KOPT-K1 (cell line): ENCODE data around the gene GMDS.

Experiments used
- H3K27ac ChIP-seq: fragments of 200-600 bp; sonication (generic); 2 replicates; pipeline ENCODE4 v1.5.1; 2016; ENCODE audit warnings: antibody characterized with exemption, mild to moderate bottlenecking, low read depth, low read length; ENCODE audit not compliant: poor library complexity, severe bottlenecking
- H3K36me3 ChIP-seq: fragments of 200-600 bp; sonication (generic); 2 replicates; pipeline ENCODE4 v1.5.1; 2017; ENCODE audit warnings: antibody characterized with exemption, mild to moderate bottlenecking, low read length, moderate library complexity; ENCODE audit not compliant: insufficient read depth
- H3K9me3 ChIP-seq: fragments of 200-600 bp; sonication (generic); 2 replicates; pipeline ENCODE4 v1.5.1; 2017; ENCODE audit warnings: antibody characterized with exemption, low read length, mild to moderate bottlenecking; ENCODE audit not compliant: insufficient read depth, poor library complexity, severe bottlenecking

Gene GMDS

GRCh38 chr6:1598433-1598832 lies 647.0 kb downstream of the GMDS start:
- H3K9me3 ChIP-seq: no peaks in the 10 kb centered on the region
- no peak overlapping the region for H3K27ac ChIP-seq
- H3K36me3 ChIP-seq: no peaks in the 10 kb centered on the region

GRCh38 chr6:1597924-1598323 lies 647.5 kb downstream of the GMDS start:
- no peaks in the 10 kb centered on the region for H3K9me3 ChIP-seq
- H3K27ac ChIP-seq: no peak overlapping the region
- H3K36me3 ChIP-seq: no peaks in the 10 kb centered on the region

GRCh38 chr6:1597121-1597744 lies 648.2 kb downstream of the GMDS start:
- no peaks in the 10 kb centered on the region for H3K36me3 ChIP-seq
- no peak overlapping the region for H3K27ac ChIP-seq
- H3K9me3 ChIP-seq: no peaks in the 10 kb centered on the region

- H3K27ac ChIP-seq: no peak overlapping the region
- no peaks in the 10 kb centered on the region for H3K36me3 ChIP-seq
- H3K9me3 ChIP-seq: no peaks in the 10 kb centered on the region
Measured at GRCh38 chr6:1596088-1596852, 649.1 kb downstream of the GMDS start.

GRCh38 chr6:1595271-1596087 lies 649.9 kb downstream of the GMDS start:
- Histone ChIP-seq H3K9me3 (no peaks in the 10 kb centered on the region), H3K36me3 (no peaks in the 10 kb centered on the region), H3K27ac (no peak overlapping the region)

- no peaks in the 10 kb centered on the region for H3K9me3 ChIP-seq
- H3K36me3 ChIP-seq: no peaks in the 10 kb centered on the region
Measured at GRCh38 chr6:1594445-1595200, 650.8 kb downstream of the GMDS start.

GRCh38 chr6:1593958-1594314 lies 651.5 kb downstream of the GMDS start:
- Histone ChIP-seq H3K27ac (no peak overlapping the region), H3K9me3 (no peaks in the 10 kb centered on the region), H3K36me3 (no peaks in the 10 kb centered on the region)

More at GRCh38 chr6:1594445-1595200, 650.8 kb downstream of the GMDS start:
- no peak overlapping the region for H3K27ac ChIP-seq

GRCh38 chr6:1593286-1593957 lies 652.0 kb downstream of the GMDS start:
- H3K36me3 ChIP-seq: no peaks in the 10 kb centered on the region
- no peaks in the 10 kb centered on the region for H3K9me3 ChIP-seq
- no peak overlapping the region for H3K27ac ChIP-seq

- H3K36me3 ChIP-seq: no peaks in the 10 kb centered on the region
Measured at GRCh38 chr6:1592852-1593251, 652.6 kb downstream of the GMDS start.

GRCh38 chr6:1591926-1592325 lies 653.5 kb downstream of the GMDS start:
- Histone ChIP-seq H3K27ac (no peak overlapping the region), H3K9me3 (no peaks in the 10 kb centered on the region), H3K36me3 (no peaks in the 10 kb centered on the region)

More at GRCh38 chr6:1592852-1593251, 652.6 kb downstream of the GMDS start:
- Histone ChIP-seq H3K27ac (no peak overlapping the region), H3K9me3 (no peaks in the 10 kb centered on the region)

GRCh38 chr6:1591243-1591642 lies 654.2 kb downstream of the GMDS start:
- no peaks in the 10 kb centered on the region for H3K36me3 ChIP-seq

GRCh38 chr6:1590580-1590979 lies 654.8 kb downstream of the GMDS start:
- Histone ChIP-seq H3K36me3 (no peaks in the 10 kb centered on the region), H3K9me3 (no peaks in the 10 kb centered on the region), H3K27ac (no peak overlapping the region)

More at GRCh38 chr6:1591243-1591642, 654.2 kb downstream of the GMDS start:
- Histone ChIP-seq H3K27ac (no peak overlapping the region), H3K9me3 (no peaks in the 10 kb centered on the region)

- Histone ChIP-seq H3K9me3 (no peaks in the 10 kb centered on the region), H3K27ac (no peak overlapping the region), H3K36me3 (no peaks in the 10 kb centered on the region)
Measured at GRCh38 chr6:1589208-1589607, 656.2 kb downstream of the GMDS start.

- H3K27ac ChIP-seq: no peak overlapping the region
Measured at GRCh38 chr6:1587977-1588376, 657.4 kb downstream of the GMDS start.

More at GRCh38 chr6:1587977-1588376, 657.4 kb downstream of the GMDS start:
- H3K36me3 ChIP-seq: no peaks in the 10 kb centered on the region
- H3K9me3 ChIP-seq: no peaks in the 10 kb centered on the region
